NCI-H748 (cell line): ENCODE measurements around the gene PRKN.

Experiments used
- DNase-seq: peaks from one replicate; lab custom pipeline; 2025; ENCODE audit not compliant: unreplicated experiment; lab: John Stamatoyannopoulos, UW

Gene PRKN

DNA sequence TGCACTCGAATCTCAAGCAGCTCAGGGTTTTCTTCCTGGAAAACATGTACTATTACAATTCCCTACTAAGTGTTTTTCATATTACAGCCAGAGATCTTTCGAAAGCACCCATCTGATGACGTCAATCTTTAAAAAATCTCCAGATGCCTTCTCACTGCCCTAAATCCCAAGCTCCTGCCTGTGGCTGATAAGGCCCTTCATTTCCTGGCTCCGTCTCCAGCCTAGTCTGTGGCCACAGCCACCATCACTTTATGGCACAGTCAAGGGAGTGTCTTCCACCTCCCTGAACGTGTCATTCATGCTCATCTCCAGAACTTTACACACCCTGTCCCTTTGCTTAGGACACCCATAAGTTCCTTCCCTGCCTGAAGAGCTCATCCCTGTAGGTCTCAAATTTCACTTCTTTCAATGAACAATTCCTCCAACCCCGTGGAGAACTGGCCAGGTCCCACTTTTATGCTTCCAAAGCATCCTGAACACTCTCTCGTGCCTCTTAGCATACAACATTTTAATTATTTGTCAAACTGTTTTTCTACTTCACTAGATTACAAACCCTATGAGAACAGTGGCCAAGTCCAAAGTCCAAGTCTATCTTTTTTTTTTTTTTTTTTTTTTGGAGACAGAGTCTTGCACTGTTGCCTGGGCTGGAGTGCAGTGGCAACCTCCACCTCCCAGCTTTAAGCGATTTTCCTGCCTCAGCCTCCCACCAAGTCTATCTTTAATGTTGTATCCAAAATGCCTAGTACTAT lies 1347.6 kb downstream of the PRKN start:
- DNase-seq = no peak

DNA sequence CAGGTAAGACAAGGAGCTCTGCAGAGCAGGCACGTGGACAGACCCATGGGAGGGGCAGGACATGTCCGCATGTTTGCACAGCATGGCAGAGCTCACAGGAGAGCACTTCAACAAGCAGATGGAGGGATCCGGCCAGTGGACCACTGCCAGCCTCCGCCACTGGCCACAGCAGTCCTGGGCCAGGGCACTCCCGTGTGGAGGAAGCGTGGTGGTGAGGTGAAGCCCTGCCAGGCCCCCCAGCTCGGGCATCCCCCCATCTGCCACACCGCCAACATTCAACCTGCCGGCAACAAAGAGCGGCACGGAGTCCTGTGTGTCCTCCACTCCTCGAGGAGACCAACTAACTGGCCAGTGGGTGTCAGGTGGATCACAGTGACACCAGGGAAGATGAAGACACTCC lies 1349.5 kb downstream of the PRKN start:
- DNase-seq = no peak

DNA sequence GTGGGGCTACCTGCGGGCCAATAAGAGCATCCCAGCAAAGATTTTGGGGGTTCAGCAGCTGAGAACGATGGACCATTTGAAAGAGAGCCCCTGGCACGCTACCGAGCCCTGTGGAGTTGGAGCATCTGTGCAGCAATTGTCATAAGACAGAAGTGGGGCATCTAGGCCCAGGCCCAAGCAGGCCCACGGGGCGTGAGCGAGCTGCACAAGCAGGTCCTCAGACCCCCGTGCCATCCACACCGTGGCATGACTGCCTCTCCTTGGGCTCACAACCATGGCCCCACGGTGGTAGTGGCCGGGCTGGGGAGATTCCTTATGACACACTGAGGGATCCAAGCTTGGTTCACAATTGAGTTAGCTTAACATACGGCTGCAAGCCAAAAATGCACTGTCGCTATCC lies 1350.5 kb downstream of the PRKN start:
- no peak for DNase-seq

- DNase-seq = no peak
Observed at GRCh38 chr6:161376367-161376766, 1351.2 kb downstream of the PRKN start.

DNA sequence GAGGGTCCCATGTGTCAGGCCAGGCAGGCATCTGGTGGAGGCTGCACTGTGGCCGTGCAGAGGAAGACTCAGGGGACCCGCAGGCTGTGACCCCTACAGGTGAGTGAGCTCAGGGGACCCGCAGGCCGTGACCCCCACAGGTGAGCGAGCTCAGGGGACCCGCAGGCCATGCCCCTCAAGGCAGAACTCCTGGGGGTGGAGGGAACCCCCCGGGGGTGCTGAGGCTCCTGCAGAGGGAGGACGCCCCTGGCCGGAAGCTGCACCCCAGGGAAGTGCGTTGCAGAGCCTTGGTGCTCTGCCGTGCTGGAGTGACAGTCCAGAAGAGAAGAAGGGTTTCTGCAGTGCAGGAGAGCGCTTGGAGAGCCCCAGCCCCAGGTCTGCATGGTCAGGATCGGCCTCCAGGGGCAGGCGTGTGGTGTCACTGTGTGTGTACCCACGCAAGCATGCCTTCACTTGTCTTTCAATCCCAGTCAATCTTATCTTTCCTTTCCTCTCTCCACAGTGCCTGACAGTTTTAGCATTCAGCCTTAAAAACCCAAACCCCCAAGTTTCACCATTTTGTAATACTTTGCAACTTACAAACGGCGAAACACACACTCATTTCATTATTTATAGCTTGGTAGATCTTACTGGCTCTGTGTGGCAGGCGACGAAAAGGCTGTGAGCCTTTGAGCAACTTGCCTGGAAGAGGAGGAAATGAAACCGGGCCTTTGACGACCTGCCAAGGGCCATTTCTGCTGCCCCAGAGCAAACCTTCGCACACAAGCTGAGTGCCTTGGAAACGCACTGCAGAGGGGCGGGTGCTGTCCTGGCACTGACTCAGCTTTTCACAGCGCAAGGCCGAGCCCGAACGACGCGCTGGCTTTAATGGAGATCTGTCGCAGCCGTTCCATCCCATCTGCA lies 1352.3 kb downstream of the PRKN start:
- peak; percentile 44 for DNase-seq

DNA sequence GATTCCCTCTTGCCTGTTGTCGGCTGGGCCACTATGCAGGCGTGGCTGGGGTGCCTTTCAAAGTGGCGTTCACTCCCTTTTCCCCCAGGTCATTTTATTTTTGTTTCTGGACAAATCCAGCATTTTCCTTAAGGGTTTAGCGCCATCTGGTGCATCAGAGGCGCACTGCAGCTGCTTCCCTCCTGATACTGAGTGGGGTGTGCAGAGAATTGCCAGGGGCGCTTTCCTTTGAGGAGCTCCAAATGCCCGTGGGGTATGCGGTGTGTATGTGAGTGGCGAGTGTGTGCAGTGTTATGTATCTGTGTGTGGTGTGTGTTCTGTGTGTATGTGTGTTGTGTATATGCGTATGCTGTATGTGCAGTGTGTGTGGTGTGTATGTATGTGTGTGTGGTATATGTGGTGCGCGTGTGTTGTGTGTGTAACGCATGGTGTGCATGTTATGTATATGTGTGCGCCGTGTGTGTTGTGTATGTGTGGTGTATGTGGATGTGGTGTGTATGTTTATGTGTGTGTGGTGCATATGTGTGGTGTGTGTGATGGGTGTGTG lies 1353.6 kb downstream of the PRKN start:
- peak; percentile 77 for DNase-seq

DNA sequence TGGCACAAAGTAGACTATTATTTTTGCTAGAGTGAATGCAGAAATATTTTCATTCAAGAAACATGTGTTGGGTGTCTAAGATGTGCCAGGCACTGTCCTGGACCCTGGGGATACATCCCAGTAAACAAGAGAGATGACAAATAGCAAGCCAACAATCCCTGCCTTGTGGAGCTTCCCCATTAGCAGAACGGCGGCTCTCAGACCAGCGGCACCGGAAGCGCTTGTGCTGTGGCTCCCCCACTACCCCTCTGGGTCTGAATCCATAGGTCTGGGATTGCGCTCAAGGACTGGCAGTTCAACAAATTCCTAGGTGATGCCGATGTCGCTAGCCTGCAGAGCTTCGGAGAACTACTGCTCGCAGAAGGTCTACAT lies 1355.2 kb downstream of the PRKN start:
- DNase-seq = no peak

DNA sequence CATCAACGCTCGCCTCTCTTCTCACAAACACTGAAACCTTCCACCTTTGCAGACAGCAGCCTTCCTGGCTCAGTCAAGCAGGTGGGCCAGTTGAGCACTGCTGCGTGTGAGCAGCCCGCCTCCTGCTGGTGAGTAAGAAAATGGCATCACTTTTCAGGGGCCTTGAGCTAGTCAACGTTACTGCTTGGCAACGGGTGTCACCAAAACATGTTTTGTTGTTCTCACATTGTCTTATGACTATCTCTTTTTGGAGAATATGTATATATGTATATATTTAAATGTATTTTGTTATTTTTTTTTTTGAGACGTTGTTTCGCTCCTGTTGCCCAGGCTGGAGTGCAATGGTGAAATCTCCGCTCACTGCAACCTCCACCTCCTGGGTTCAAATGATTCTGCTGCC lies 1356.7 kb downstream of the PRKN start:
- peak; percentile 84 for DNase-seq

- DNase-seq = peak; percentile 25
Observed at GRCh38 chr6:161369339-161369738, 1358.2 kb downstream of the PRKN start.

GRCh38 chr6:161368514-161368913 lies 1359.1 kb downstream of the PRKN start:
- DNase-seq = no peak

GRCh38 chr6:161367472-161367871 lies 1360.1 kb downstream of the PRKN start:
- no peak for DNase-seq

GRCh38 chr6:161366301-161366923 lies 1361.2 kb downstream of the PRKN start:
- DNase-seq = no peak

GRCh38 chr6:161365633-161366032 lies 1361.9 kb downstream of the PRKN start:
- no peak for DNase-seq

DNA sequence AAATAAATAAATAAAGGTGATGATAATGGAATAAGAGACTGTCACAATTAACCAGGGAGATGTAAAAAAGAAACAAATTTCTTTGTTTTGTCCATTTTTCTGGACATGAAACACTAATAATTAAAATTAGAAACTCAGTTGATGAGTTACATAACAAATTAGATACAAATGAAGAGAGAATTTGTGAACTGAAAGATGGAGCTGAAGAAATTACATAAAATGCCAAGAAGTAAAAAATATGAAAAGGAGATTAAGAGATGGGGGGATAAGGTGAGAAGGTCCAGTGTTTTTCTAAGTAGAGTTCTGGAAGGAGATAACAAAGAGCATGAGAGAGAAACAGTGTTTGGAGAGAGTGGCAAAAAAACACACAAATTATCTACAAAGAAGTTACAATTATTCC lies 1364.3 kb downstream of the PRKN start:
- no peak for DNase-seq

- no peak for DNase-seq
Observed at GRCh38 chr6:161362266-161362665, 1365.3 kb downstream of the PRKN start.

- DNase-seq = no peak
Observed at GRCh38 chr6:161361529-161361928, 1366.0 kb downstream of the PRKN start.

DNA sequence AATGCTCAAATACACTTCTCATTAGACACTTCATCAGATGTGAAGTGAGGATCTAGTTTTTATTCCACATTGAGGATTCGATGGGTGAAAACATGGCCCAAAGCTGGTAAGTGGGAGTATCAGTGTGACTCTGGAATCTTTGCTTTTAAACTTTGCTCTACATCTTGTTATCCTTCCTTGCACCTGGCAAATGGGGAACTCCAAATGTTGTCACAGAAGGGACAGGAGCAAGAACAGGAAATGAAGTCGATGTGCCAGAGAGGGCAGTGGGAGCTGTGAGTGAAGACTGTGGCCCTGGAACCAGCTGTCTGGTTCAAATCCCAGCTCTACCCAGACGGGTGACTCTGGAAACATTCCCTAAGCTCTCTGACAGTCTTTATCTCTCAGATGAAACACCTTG lies 1367.0 kb downstream of the PRKN start:
- DNase-seq = no peak

GRCh38 chr6:161359618-161359945 lies 1368.0 kb downstream of the PRKN start:
- DNase-seq = no peak

- DNase-seq = no peak
Observed at GRCh38 chr6:161356167-161356854, 1371.3 kb downstream of the PRKN start.

GRCh38 chr6:161355696-161356095 lies 1371.9 kb downstream of the PRKN start:
- DNase-seq = no peak

DNA sequence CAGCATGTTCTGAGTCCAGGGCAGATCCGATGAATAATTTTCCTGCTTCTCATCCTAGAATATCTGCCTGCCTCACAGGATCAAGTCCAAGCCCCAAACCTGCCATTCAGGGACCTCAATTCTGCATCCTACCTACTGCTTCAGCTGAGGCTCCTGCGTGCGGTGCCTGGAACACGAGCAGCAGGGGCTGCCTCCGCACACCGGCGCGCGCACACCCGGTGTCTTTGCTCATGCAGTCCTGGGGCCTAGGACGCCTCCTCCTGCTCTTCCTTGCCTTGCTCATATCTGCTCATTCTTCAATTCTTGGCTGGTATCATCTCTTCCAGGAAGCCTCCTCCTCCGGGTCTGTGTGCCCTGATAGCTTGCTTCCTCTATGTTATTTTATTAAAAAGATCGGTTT lies 1372.6 kb downstream of the PRKN start:
- DNase-seq = no peak
